ENCODE data around the gene OR6C2.

GRCh38 chr12:55499810-55500252 is 56.0 kb downstream of the OR6C2 start:
- TF ChIP-seq CTCF (IDR thresholded peaks at IDR 0.05) (no peak), EZH2phosphoT487 (IDR thresholded peaks at IDR 0.05) (no peak), EZH2 (IDR thresholded peaks at IDR 0.05) (no peak)
